G401.6 (cell line): ENCODE measurements around the gene DHCR24.

Experiments used
- FAIRE-seq: peaks from 2 replicates; lab custom pipeline; 2012; peaks lifted over from hg19 to GRCh38; lab: Jason Lieb, UNC

Gene DHCR24

DNA sequence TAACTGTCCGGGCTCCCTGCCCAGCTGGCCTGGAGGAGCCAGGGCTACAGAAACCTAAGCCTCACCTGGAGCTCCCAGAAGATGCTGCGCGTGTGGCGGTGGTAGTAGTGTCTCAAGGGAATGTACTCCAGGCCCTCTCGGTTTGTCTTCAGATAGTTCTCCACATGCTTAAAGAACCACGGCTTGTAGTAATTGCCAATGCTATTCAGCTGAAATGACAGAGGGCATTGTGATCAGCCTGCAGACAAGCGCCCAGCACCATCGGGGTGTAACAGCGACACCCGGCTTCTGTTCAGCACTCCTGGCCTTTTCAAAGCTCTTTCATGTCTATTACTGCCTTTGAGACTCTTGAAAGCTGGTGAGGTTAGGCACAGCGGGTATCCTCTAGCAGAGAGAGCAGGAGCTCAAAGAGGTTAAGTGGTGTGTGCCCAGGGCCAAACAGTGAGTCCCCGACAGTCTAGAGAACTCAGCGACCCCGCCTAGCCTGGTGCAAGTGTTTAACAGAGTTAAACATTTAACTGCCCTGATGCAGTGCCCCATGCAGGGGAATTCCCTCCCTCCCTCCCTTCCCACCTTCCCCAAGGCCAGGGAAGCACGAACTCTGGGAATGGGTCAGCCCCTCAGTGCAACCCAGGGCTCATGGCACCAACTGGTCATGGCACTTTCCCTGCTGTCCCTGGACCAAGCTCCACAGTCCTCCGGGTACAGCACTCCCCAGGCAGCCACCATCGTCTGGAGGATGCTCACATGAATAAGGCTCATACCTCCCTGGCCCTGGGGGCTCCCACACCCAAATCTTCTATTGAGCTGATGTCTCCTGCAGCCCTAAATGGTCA lies 21.5 kb downstream of the DHCR24 start:
- FAIRE-seq = no peak

DNA sequence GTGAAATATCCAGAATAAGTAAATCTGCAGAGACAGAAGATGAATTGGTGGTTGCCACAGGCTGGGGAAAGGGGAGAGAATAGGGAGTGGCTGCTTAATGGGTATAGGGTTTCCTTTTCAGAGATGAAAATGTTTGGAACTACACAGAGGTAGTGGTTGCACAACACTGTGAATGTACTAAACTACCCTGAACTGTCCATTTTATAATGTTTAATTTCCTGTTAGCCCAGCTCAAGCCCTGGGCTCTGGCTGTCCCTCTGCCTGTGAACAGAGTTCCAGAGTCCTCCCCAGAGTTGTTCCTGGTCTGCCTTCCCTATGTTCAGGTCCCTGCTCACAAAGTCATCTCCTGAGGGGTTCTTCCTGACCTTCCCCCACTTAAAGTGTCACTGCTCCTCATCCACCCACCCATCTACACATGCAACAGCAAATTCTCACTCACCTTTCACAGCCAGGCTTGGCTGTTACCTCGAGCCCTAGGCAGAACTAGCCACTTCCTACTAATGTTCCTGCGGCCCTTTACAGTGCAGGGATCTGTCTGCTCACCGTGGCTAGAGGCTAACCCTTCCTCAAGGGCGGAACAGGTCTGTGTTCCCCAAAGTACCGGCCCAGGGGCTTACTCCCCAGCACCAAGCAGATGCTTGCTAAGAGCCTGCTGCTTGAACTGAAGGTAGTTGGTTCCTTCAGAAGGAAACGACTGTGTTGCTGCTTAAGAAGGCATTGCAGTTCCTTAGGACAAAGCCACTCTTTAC lies 22.4 kb downstream of the DHCR24 start:
- no peak for FAIRE-seq

DNA sequence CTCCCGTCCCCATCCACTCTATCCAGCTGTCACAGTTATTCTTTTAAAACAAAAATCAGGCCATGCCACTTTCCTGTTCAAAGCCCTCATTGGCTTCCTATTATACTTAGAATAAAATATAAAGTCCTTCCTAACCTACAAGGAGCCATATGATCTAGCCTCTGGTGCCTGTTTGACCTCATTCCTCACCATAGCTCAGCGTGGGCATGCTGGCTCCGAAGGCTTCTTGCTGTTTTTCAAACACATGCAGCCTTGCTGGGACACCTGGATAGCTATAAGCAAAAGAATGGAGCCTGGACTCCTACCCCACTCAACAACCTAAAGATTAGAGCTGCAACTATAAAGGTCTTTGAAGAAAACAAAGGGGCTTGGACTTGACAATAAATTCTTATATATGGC lies 23.7 kb downstream of the DHCR24 start:
- FAIRE-seq = no peak

DNA sequence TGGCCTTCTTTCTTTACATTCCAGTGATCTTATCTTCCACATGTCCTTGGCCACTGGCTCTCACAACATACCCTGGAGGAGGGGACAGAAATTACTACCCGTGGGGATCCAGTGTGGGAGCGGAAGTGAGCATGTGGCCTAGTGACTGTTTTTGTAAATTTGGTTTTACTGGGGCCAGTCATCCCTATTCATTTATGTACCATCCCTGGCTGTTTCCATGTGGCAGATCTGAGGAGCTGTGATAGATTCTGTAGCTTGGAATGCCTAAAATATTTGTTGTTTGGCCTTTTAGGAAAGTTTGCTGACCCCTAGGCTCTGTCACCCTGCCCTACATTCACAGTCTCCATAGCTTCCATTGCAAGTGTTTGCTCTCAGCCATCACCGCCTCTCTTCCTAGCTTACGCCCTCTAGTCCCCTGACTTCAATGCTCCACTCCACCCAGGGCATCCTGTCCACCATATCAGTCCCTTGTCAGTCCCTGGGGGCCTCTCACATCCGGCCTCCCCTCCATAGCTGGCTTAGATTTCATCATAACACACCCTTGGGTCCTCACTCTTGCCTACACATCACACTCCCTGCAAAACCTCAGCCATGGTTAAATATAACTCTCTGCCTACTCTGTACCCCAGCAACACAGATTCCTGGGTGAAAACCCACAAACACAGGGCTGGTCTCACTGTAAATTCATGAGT lies 25.8 kb downstream of the DHCR24 start:
- no peak for FAIRE-seq

DNA sequence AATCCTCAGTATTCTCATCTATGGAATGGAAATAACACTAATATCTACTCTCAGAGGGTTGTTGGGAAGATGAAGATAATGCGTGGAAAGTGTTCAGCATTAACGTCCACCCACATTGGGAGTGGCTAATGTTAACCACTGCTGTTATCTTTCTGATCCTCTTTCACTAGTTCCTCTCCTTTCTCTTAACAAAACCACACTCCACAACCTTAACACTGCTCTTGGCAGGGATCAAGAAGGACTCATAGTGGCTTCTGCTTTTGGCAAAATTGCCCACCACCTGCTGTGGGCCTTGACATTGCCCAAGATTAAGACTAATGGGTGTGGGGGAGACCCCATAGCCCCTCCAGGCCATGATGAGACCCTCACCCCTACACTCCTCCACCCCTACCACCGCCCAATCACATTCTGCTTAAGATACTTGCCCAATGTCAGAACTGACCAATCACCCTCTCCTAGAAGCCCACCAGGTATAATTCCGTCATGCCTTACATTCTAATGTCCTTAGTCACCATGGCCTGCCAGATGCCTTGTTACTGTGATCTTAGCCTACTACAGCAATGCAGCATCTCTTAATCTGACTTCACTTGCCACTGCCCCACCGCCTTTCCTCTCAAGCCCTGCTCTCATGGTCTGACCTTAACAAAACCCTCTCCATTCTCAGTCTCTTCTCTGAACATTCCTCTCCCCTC lies 27.1 kb downstream of the DHCR24 start:
- FAIRE-seq = no peak

- FAIRE-seq = no peak
These were observed 29.0 kb downstream of the DHCR24 start for GRCh38 chr1:54857746-54858561.

DNA sequence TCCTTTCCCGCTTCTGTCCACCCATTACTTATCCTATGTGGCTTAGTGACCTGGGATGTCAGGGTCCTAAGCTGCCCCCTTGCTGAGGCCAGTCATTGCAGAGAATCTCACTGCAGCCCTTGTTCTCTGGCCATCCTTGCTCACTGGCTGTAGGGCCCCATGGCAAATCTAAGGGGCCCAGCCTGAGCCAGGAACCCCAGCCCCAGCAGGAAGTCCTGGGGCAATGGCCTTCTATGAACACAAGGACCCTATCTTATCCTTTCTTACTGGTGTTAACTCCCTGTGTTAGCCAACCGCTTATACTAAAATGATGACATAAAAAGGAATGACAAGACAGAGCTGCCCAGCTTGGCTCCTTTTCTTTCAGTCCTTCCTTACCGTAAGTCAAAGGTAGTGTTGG lies 29.9 kb downstream of the DHCR24 start:
- FAIRE-seq = no peak

DNA sequence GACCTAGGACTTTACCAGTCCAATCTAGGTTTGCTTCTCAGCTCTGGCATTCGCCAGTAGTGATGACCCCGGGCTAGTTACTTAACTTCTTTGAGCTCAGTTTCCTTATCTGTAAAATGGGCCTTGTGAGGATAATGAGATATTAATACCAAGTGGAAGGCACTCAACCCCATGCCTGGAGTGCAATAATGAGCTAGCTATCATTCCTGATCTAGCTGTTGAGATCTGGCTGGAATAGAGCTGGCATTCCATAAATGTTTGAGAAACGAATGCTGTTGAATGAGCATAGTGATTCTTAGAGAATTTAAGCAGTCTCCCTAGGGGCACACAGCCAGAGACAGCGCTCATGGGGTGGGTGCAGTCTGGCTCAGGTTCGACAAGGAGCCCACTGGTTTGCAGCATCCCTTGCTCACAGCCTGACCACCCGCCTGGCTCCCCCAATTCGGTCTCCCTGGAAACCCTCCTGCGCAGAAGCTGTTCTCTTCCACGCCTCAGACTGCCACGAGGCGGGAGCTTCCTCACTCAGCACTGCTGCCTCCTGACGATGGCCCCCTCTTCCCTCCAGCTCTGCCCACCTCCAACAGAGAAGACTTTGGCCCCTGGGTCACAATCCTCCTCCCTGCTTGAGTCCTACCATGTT lies 32.5 kb downstream of the DHCR24 start:
- no peak for FAIRE-seq

DNA sequence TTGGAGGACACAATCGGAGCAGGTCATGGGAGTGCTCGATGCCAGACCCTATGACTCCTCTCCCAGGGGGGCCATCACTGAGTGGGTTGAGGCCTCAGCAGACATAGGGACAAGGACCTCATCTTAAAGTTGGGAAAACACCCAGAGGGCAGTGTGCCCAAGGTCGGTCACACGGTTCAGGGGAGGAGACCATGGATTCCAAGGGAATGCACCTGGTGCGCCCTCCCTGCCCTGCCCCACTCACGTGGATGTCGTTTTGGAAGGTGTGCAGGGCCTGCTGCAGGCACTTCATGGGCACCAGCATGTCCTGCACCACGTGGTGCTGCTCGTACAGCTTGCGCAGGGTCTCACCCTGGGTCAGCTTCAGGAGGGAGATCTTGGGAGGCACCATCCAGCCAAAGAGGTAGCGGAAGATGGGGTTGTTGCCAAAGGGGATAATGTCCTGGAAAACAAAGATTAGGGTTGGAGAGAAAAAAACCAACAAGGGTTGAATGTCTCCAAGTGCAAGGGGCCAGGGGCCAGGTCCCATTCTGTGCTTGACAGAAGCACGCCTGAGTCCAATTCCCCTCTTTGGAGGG lies 33.1 kb downstream of the DHCR24 start:
- FAIRE-seq = no peak

- no peak for FAIRE-seq
These were observed 33.8 kb downstream of the DHCR24 start for GRCh38 chr1:54853096-54853792.

GRCh38 chr1:54851936-54852524 lies 35.0 kb downstream of the DHCR24 start:
- no peak for FAIRE-seq

DNA sequence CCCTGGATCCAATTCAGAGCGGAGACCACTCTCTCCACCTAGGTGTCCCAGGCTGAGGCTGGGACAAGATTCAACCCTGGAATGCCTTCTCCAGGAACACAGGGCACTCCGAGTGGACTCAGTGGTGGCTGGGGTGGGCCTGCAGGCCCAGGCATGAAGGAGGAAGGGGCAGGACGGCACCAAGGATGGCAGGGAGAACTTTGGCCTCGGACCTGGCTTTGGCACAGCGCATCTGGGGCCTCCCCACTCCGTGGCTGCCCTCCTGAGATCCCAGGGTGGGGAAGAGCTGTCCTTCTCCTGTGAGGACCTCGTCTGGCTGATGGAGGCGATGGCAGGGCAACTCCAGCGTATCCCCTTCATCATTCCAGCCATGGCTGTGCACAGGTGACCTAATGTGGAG lies 35.6 kb downstream of the DHCR24 start:
- FAIRE-seq = no peak

- no peak for FAIRE-seq
These were observed 36.3 kb downstream of the DHCR24 start for GRCh38 chr1:54850737-54851136.

DNA sequence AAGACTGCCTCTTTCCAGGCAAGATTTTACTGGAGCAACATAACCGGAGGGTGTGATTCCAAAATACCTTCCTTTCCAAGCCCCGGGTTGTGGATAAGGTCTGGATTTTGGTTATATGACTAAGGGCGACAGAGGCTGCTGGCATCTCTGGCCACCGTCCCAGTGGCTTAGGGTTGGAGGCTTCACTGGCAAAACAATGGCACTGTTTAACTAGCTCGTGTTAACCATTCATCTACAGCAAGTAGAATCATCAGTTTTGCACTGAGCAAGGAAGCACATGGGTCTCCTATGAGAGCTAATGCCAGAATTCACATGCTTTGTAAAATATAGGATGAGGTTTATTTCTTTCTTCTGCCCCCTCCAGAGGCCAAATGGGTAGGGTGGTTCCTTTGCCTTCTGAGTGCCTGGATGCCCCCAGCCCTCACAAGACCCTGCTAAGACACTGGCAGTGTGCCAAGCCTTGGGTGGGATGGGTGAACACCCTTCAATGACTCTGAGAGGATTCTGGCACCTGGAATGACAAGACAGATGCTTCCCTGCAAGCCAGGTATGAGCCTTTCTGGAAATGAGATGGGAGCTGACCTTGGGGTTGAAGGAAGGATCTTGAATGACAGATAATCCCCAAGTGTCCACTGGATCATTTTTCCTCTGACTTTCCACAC lies 36.8 kb downstream of the DHCR24 start:
- FAIRE-seq = no peak

GRCh38 chr1:54849219-54850068 lies 37.6 kb downstream of the DHCR24 start:
- FAIRE-seq = no peak

- no peak for FAIRE-seq
These were observed 38.7 kb downstream of the DHCR24 start for GRCh38 chr1:54848134-54848948.

DNA sequence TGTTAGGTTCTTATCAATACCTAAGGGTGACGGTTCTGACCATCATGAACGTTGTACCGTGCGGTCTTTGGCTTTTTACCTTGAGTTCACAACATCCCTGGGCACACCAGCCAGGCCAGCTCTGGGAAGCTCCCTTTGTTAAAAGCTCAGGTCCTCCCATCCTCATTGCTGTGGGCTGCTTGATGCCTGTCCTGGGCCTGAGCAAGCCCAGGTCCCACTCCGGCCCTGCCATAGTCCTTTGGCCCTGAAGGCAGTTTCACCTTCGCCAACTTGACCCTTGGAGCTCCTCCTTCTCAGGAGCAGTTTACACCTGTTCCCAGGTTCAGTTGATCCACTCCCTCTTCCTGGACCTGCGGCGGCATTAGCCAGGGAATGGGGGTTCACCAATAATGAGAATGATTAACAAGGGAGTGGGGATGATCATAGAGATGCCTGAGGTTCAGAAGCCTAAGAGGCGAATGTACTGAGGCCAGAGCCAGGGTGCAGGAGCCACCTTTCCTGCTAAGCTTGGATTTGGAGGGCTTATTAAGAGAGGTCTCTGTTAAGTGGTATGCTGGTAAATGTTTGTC lies 40.2 kb downstream of the DHCR24 start:
- no peak for FAIRE-seq
